D721Med (cell line): ENCODE results near the gene SPATA31D4.

Source experiments
- DNase-seq: peaks from one replicate; pipeline ENCODE4 v3.0.0; 2011; ENCODE audit warnings: low spot score; ENCODE audit not compliant: insufficient read length
- FAIRE-seq: peaks from 2 replicates; lab custom pipeline; 2011; peaks lifted over from hg19 to GRCh38; lab: Jason Lieb, UNC
- CTCF ChIP-seq: IDR thresholded peaks from 2 replicates; pipeline ENCODE4 v1.5.1; 2012; ENCODE audit warnings: mild to moderate bottlenecking, control low read depth; ENCODE audit not compliant: insufficient read depth; ENCODE audit errors: missing control alignments

SPATA31D4 gene

GRCh38 chr9:81968026-81968425 lies 39.8 kb downstream of the SPATA31D4 start:
- no peak for TF ChIP-seq CTCF
- DNase-seq (no peak), FAIRE-seq (no peak)

GRCh38 chr9:81969971-81970370 lies 41.7 kb downstream of the SPATA31D4 start:
- FAIRE-seq (no peak), DNase-seq (no peak)
- TF ChIP-seq CTCF: no peak

- no peak for TF ChIP-seq CTCF
- FAIRE-seq (no peak), DNase-seq (no peak)
Observed at GRCh38 chr9:81971727-81972126, 43.5 kb downstream of the SPATA31D4 start.

GRCh38 chr9:81974764-81975163 lies 46.5 kb downstream of the SPATA31D4 start:
- FAIRE-seq (no peak), DNase-seq (no peak)
- no peak for TF ChIP-seq CTCF

- TF ChIP-seq CTCF: no peak
- no peak for FAIRE-seq
- no peak for DNase-seq
Observed at GRCh38 chr9:81976351-81976750, 48.1 kb downstream of the SPATA31D4 start.

GRCh38 chr9:81979196-81979595 lies 51.0 kb downstream of the SPATA31D4 start:
- no peak for TF ChIP-seq CTCF
- DNase-seq: no peak
- no peak for FAIRE-seq

- no peak for FAIRE-seq
- no peak for TF ChIP-seq CTCF
- no peak for DNase-seq
Observed at GRCh38 chr9:81980568-81980967, 52.3 kb downstream of the SPATA31D4 start.
